ENCODE data around the gene DHX40. TPM values are rescaled to one million over a fixed set of nuclear protein-coding genes. Genes with fewer than 3 reads are reported as not detected.

DHX40 gene
- total and polyA plus RNA-seq, 2 of the 13 experiments (the other 11 are each of a cell fraction or from before 2014, with no cell fraction given): 22.2 to 37.0 TPM

GRCh38 chr17:59521465-59522126 lies 43.8 kb upstream of the DHX40 start (continued):
- TF ChIP-seq KMT2A (CRISPR knock-in tag; IDR thresholded peaks at IDR 0.05) (0 out of 2 replicates have a peak, but pooled peaks have one; percentile 25), PRMT3 (CRISPR knock-in tag; IDR thresholded peaks at IDR 0.05; ENCODE audit: borderline replicate concordance, low read depth) (no peak), SRSF4 (IDR thresholded peaks at IDR 0.05; ENCODE audit: low read depth, low read length, poor library complexity, severe bottlenecking) (no peak), ZNF672 (CRISPR knock-in tag; IDR thresholded peaks at IDR 0.05) (no peak), AGO1 (IDR thresholded peaks at IDR 0.05; ENCODE audit: low read depth, low read length, poor library complexity, severe bottlenecking) (no peak), ZNF281 (CRISPR knock-in tag; IDR thresholded peaks at IDR 0.05; ENCODE audit: borderline replicate concordance) (no peak; the same call in 1 of the 2 replicates), ERF (CRISPR knock-in tag; IDR thresholded peaks at IDR 0.05) (peak; percentile 47; the same call in 1 of the 2 replicates), TP53 (CRISPR knock-in tag; conservative IDR thresholded peaks at IDR 0.05) (no peak), E2F5 (CRISPR knock-in tag; conservative IDR thresholded peaks at IDR 0.05) (no peak), ZNF460 (CRISPR knock-in tag; IDR thresholded peaks at IDR 0.05; ENCODE audit: borderline replicate concordance) (no peak), ZNF512 (CRISPR knock-in tag; IDR thresholded peaks at IDR 0.05) (no peak), MED8 (CRISPR knock-in tag; IDR thresholded peaks at IDR 0.05; ENCODE audit: insufficient replicate concordance) (no peak), ZNF337 (CRISPR knock-in tag; IDR thresholded peaks at IDR 0.05; ENCODE audit: borderline replicate concordance, low read depth) (no peak; the same call in 1 of the 2 replicates), ZNF597 (CRISPR knock-in tag; IDR thresholded peaks at IDR 0.05) (no peak), REL (CRISPR knock-in tag; conservative IDR thresholded peaks at IDR 0.05) (no peak), JDP2 (CRISPR knock-in tag; IDR thresholded peaks at IDR 0.05; ENCODE audit: borderline replicate concordance) (no peak), NAIF1 (CRISPR knock-in tag; IDR thresholded peaks at IDR 0.05; ENCODE audit: borderline replicate concordance) (no peak), ZBTB21 (CRISPR knock-in tag; IDR thresholded peaks at IDR 0.05) (no peak), PAF1 (CRISPR knock-in tag; IDR thresholded peaks at IDR 0.05) (no peak), THAP9 (CRISPR knock-in tag; IDR thresholded peaks at IDR 0.05; ENCODE audit: borderline replicate concordance) (peak; percentile 62; the same call in 1 of the 2 replicates)

Data from HepG2 (cell line).